OCI-LY7 (cell line): Measurements from ENCODE around the gene EXOSC7.

Experiments used
- CTCF ChIP-seq: fragments of 200-600 bp; sonication (generic); conservative IDR thresholded peaks from 2 replicates; pipeline ENCODE4 v1.5.1; 2014; ENCODE audit warnings: mild to moderate bottlenecking, antibody characterized with exemption, low read length, moderate library complexity, mixed read lengths
- EZH2phosphoT487 ChIP-seq: fragments of 200-600 bp; sonication (generic); IDR thresholded peaks from 2 replicates; pipeline ENCODE4 v1.6.1; 2018; ENCODE audit warnings: low read depth, borderline replicate concordance, mild to moderate bottlenecking, mixed run types, antibody characterized with exemption, low read length, moderate library complexity, mixed read lengths

GRCh38 chr3:45001738-45002137 lies 25.7 kb downstream of the EXOSC7 start:
- TF ChIP-seq EZH2phosphoT487 (no peak), CTCF (peak; percentile 40; the same call in 1 of the 2 replicates)
